Esophagus muscularis mucosa (tissue), 4 donors: ENCODE measurements around the gene RELCH.

Experiments used
- CTCF ChIP-seq, 3 experiments: fragments of 200-600 bp in 2 of 3; fragments of 450-650 bp in 1 of 3; sonication (generic) in 2 of 3; IDR thresholded peaks; one replicate each; pipeline ENCODE4 v1.5.1; 2017 to 2019; ENCODE audit warnings: antibody characterized with exemption in 3 of 3, mild to moderate bottlenecking in 2 of 3, moderate library complexity in 1 of 3
- EP300 ChIP-seq: sonication (generic); formaldehyde crosslinking; IDR thresholded peaks from one replicate; pipeline ENCODE4 v1.6.1; 2017; ENCODE audit warnings: antibody characterized with exemption
- POLR2A ChIP-seq: fragments of 450-650 bp; IDR thresholded peaks from one replicate; pipeline ENCODE4 v1.6.1; 2017; ENCODE audit warnings: antibody characterized with exemption, moderate library complexity, mild to moderate bottlenecking, low read depth
- POLR2AphosphoS5 ChIP-seq, 2 donors: sonication (generic); formaldehyde crosslinking; IDR thresholded peaks; one replicate each; pipeline ENCODE4 v1.6.1; 2017; ENCODE audit warnings: antibody characterized with exemption in 2 of 2

- TF ChIP-seq CTCF (IDR thresholded peaks at IDR 0.05), result no peak
- TF ChIP-seq POLR2AphosphoS5 (IDR thresholded peaks at IDR 0.05), result no peak
- TF ChIP-seq POLR2A, result no peak
- no peak for TF ChIP-seq EP300
Observed at GRCh38 chr18:62312851-62313250, 125.8 kb downstream of the RELCH start.
